GM21528 (cell line): ENCODE measurements around the gene TRAPPC11.
"Not testable (repeated sequence)": the region's sequence is repeated elsewhere in the genome, so short reads cannot be mapped to it uniquely, and the experiment has no call there.

ENCODE experiments used
- ATAC-seq: cut with Tn5 transposase; IDR thresholded peaks from one replicate; pipeline ENCODE4 v1.9.1; 2021; ENCODE audit warnings: mild to moderate bottlenecking, moderate library complexity; ENCODE audit not compliant: unreplicated experiment, low FRiP score

Gene TRAPPC11

DNA sequence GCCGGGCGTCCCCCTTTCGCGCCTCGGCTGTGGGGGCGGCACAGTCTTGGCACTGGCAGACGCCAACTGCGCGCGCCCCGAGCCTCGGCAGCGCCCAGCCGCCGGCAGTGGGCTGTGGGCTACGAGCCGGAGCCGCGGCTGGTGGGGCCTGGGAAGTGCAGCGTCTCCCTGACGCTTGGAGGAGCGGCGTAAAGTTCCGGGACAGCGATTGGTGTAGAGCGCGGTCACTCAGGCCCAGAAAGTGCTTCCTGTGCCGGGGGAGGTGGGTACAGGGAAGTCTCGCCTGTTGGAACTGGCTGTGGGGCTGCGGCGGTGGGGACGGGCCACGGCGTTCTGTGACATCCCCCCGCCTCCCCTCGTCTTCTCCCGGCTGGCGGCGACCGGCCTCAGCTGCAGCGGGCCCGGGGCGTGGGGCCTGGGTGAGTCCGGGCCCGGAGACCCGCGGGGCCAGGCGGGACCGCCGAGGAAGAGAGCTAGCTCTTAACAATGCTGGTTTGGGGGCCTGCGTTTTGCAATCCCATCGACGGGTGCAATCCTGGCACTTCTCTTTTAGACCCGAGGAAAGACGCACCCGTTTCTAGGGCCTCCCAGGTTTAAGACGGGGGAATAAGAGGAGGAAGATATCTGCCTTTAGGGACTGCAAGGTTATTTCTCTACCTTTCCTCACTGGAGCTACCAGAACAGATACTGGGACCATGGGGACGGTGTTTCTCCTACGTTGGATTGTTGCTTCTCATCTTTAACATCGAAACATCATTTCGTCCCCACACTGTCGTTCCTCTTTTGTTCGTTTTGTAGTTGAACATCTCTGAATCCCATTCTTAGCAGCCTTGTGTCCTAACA is at the start of gene TRAPPC11, which contains the start of gene RWDD4:
Gene TRAPPC11 (plus strand): TSS at position 265 of the 843 bp plus-strand sequence. CDS start 4,575 bp downstream, outside the sequence.
Gene RWDD4 (minus strand): TSS at position 157 of the 843 bp plus-strand sequence. CDS start 233 bp downstream, outside the sequence.
- peak; percentile 99 for ATAC-seq

DNA sequence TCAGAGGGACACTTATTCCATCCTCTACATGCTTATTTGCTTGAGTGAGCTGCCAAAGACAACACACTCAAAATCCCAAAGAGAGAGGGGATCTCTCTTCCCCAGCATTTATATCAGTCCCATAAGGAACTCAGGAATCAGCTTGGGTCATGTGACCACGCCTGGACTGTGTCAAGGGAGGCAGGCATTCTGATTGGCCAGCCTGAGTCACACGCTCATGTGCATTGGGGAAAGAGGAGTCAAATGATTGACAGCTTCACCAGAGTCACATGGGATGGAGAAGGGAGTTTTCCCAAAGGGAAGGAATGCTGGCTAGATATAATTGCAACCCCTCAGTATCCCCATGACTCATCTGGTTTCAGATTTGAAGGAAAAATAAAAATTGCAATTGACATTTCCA is 49.1 kb upstream of the TRAPPC11 start:
- ATAC-seq: no peak

DNA sequence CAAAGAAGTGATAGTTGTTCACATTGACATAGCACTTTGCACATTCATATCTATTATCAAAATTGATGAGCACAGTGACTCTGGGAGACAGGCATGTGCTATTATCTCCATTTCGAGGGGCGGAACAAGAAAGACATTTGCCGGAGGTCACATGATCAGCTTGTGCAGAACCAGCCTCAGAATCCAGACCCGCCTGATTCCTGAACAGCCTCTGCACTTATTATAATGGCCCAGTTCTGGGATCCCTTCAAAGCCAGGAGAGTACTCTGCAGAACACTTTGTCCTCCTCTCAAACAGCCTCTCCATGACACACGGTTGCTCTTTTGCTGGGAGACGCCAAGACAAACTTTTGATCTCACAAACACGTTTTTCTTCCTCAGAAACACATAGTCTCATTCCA is 48.5 kb upstream of the TRAPPC11 start:
- no peak for ATAC-seq

DNA sequence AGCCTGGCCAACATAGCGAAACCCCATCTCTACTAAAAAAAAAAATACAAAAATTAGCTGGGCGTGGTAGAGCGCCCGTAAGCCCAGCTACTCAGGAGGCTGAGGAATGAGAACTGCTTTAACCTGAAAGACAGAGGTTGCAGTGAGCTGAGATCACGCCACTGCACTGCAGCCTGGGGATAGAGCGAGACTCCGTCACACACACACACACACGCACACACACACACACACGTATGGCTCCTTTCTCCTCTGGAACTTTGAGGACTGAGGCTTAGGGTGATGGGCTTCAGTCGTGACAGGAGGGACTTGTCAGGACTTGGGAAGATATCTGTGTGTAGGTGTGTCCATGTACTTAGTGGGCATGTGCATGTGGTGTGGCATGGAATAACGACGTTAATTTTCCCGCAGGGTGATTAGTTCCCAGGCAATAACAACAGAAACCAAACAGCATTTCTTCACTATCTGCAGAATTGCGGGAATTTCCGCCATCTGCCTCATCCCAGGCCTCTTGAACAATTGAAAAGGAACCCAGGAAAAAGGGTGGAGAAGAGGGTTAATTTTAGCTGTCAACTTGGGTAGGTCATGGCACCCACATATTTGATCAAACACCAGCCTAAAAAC is 47.8 kb upstream of the TRAPPC11 start:
- ATAC-seq: no peak

DNA sequence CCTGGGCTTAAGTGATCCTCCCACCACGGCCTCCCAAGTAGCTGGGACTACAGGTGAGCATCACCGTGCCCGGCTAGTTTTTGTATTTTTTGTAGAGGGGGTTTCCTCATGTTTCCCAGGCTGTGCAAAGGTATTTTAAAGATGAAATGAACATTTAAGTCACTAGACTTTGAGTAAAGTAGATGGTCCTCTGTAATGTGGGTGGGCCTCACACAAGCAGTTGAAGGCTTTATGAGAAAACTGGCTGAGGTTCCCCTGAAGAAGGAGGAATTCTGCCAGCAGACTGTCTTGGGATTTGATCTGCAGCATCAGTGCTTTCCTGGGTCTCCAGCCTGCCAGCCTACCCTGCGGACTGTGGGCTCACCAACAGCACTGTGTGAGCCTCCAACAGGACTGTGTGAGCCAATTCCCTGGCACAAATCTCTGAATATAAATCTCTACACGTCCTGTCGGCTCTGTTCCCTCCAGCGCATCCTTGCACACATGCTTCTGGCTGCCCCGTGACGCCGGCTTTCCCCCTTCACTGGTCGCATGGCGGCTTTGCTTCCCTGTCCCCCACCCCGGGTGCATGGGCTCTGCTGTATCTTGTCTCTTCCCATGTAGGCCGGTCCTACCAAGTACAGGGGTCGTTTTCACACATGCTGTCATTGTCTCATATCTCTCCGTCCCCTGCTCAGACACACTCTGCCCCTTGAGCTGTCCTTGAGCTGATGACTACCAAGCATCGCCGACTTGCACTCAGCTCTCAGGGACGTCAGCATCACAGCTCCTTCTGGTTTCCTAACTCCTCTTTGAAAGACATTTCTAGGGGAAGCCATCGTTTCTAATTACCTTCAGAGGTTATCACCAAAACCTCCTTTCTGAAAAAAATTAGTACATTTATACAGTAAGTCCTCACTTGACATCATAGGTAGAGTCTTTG is 46.5 kb upstream of the TRAPPC11 start:
- ATAC-seq: no peak

DNA sequence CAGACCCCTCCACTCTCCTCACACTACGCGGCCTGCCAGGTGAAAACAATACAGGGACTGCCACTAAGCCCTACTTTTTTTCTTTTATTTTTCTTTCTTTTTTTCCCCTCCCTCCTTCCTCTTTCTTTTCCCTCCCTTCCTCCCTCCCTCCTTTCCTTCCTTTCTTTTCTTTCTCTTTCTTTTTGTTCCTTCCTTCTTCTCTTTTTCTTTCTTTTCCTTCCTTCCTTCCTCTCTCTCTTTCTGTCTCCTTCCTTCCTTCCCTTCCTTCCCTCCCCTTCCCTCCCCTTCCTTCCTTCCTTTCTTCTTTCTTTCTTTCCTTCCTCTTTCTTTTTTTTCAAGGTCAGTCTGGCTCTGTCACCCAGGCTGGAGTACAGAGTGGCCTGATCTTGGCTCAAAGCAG is 42.0 kb upstream of the TRAPPC11 start:
- no peak for ATAC-seq

DNA sequence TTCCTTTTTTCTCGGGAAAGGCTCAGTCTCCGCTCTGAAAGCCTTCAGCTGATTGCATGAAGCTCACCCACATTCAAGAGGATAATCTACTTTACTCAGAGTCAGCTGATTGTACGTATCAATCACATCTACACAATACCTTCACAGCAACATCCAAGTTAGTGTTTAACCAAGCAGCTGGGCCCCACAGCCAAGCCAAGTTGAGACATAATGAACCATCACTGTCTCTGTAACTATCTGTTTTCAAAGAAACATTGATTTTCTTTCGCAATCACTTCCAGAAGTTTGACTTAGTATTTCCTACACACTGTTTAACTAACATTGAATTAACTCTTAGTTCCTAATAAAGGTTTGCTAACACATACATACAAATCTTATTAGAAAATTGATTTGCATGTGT is 40.4 kb upstream of the TRAPPC11 start:
- ATAC-seq: no peak

DNA sequence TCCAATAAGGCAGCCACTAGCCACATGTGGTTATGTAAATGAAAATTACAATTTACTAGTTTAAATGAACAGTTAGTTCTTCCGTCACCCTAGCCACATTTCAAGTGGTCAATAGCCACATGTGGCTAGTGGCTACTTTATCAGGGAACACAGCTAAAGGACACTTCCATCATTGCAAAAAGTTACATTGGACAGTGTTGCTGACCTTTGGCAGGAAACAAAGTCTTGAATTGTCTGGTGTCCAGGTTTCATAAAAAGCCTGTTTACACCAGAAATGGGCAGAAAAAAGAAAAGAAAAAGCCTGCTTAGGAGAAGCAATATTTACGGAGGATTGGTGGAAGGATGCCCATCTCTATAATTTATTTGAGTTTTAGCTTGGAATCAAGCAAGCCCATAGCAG is 38.7 kb upstream of the TRAPPC11 start:
- ATAC-seq: no peak

DNA sequence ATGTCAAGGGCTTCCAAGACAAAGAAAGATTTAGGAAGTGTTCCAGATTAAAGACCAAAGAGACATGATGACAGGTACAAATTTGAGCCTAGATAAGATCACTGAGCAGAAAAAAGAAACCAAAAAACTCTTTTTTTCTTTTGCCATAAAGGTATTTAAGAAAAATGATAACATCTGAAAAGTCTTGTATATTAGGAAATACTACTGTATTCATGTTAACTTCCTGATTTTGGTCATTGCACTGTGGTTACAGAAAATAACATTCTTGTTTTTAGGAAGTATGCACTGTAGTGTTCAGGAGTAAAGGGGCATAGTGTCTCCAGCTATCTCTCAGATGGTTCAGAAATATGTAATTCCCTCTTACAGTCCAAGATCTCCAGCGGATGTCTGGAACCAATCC is 37.2 kb upstream of the TRAPPC11 start:
- ATAC-seq: no peak

DNA sequence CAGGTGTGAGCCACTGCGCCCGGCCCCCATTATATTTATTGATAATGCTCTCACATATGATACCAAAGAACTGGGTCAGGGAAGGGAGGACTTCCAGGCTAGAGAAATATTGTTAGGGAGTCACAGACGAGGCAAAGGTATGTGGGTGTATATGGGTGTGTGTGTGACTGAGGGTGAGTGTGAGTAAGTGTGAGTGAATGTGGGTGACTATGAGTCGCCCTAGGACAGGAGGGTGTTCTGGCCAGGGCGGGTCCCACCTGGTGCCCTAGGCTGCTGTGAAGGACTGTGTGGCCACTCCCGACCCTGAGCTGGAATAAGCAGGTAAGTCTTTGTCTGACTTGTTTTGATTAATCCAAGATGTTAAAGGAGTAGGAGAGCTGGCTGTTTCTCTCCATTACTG is 34.5 kb upstream of the TRAPPC11 start:
- no peak for ATAC-seq

DNA sequence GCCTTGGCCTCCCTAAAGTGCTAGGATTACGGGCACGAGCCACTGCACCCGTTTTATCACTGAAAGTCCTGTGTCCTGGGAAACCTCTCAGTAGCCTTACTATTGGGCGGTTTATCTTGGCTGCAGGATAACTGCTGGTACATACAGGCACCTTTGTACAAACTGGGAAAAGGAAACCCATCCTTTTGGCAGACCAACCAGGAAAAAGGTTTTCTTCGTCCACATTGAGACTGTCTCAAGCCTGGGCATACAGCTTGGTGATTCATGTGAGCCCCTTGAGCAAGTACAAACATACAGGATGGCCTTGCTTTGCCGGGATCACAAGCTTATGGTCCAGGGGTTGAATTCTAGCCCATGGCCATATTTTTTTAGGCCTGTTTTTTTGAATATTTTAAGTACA is 32.9 kb upstream of the TRAPPC11 start:
- no peak for ATAC-seq

DNA sequence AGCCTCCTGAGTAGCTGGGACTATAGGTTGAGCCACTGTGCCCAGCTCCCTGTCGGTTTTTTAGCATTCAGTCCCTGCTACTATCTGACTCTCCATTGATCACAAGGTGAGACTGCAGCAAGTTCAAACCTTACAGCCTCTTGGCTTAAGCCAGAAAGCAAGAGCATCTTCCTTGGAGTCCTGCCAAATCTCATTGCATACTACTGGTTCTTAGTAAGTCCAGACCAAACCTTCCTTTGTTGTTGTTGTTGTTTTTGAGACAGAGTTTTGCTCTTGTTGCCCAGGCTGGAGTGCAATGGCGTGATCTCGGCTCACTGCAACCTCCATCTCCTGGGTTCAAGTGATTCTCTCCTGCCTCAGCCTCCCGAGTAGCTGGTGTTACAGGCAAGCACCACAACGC is 31.8 kb upstream of the TRAPPC11 start:
- not testable (repeated sequence) for ATAC-seq

DNA sequence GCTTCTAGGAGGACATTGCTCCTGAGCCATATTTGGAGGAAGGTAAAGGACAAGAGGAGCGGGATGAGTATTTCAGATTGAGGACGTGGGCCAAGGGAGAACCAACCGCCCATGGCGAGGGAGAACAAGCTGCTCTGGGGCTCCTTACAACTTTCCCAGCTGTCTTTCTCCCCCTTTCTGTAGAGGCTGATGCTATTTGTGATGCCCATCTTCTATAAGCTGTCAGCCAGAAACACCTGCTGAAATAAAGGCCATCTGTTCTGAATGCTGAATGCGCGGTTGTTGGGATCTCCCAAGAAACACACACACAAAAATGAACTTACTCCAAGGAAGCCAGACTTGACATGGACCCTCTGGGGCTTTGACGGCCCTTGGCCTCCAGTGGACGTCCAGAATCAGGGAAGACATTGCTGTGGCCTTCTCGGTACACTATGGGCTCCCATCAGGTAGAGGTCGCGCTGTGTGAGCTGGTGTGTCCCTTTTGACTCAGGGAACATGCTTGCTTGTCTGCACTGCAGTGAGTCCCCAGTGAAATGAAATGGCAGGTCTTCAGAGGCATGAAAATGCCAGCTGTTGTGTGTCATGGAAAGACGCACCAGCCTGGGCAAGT is 31.0 kb upstream of the TRAPPC11 start:
- ATAC-seq: no peak

DNA sequence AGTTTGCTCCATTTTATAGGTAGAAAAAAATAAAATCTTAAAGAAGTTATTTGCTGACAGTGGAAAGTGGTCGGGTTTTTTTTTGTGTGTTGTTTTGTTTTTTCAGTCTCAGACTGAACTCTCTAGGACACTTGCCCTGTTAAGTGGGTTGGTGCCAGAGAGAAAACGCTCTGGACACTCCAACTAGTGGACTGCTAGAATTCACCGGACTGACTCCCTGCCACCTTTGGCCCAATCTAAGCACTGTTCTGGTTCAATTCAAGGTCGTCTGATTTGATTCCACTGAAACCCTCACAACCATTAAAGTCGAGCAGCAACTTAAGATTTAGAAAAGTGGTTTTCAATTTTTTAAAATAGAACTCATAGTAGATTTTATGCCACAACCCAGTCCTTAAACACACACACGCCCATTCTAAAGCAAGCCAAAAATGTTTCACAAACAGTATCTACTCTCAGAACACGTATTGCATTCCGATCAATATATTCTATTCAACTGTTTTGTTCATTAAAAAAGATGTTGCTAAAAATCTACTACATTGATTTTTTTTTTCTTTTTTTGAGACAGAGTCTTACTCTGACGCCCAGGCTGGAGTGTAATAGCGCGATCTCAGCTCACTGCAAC is 27.4 kb upstream of the TRAPPC11 start:
- no peak for ATAC-seq

DNA sequence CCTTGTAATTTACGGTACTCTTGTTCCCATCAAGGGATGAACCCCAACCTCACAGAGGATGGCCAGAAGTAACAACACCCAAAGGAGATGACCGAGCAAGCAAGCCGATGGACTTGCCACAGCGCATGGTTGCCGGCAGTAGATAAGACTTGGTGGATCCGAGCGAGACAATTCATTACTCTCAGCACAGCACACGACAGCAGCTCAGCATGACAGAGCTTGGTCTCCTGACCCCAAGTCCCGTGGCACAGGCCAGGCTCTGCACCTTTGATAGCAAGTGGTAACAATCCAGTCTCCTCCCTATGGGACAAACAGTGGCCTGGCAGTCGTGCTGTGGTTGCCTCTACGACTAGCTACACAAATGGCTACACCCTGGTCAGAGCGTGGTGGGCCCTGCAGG is 26.4 kb upstream of the TRAPPC11 start:
- no peak for ATAC-seq

DNA sequence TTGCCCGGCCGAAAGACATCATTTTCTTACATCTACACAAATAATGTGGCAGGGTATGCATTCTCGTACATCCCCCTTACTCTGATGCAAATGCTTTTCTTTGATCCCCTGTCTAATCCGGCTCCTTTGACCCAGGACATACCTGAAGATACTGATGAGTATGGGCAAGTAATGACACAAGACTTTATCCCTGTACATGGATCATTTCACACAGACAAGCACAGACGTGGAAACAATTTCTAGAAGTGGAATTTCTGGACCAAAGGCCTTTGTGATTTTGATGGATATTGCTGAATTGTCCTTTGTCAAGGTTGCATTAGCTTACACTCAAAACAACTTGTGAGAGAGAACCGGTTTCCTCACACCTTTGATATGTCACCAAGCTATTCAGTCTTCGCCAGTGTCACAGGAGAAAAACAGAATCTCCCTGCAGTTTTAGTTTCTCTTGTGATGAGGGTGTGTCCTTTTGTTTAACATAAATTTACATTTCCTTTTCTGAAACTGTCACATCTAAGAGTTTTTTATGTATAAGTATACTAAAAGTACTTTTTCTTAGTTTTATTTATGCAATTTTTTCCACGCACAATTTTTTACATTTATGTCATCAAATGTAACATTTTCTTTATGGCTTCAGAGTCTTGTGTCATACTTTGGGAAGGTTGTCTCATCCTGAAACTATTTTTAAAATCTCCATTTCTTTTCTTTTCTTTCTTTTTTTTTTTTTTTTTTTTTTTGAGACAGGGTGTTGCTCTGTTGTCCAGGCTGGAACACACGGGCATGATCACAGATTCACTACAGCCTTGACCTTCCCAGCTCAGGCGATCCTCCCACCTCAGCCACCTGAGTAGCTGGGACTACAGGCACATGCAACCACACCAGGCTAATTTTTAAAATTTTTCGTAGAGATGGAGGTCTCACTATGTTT is 25.4 kb upstream of the TRAPPC11 start:
- no peak for ATAC-seq

DNA sequence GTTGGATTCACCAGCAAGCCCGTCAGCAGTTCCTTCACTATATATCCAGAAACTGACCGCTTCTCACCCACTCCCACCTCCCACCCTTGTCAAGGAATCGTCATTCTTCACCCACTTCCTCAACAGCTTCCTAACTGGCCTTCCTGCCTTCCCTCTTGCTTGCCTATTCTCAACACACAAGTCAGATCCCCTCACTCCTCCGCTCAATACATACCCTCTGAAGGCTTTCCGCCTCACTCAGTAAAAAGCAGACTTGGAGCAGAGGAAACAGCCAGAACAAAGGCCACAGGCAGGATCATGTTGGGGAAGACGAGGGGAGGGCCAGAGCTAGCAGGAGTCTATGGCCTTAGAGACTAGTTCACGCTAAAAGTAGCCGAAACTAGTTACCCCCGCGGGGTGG is 23.8 kb upstream of the TRAPPC11 start:
- no peak for ATAC-seq

DNA sequence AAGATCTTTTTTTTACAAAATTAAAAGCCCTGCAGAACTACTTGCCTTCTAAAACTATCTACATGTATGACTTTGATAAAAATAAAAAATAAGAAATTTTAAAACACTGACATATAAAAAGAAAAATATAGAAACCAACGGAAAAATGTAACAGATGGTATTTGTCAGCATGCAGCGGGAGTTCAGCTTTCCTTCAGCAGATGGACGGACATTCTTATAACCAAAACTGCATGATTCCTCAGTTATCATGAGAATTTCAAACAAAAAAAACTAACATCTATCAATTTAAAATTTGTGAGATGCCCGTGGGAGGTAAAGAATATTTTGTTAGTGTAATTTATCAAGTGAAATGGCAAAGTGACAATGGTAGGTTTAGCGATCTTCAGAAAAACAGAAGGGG is 23.4 kb upstream of the TRAPPC11 start:
- ATAC-seq: no peak

DNA sequence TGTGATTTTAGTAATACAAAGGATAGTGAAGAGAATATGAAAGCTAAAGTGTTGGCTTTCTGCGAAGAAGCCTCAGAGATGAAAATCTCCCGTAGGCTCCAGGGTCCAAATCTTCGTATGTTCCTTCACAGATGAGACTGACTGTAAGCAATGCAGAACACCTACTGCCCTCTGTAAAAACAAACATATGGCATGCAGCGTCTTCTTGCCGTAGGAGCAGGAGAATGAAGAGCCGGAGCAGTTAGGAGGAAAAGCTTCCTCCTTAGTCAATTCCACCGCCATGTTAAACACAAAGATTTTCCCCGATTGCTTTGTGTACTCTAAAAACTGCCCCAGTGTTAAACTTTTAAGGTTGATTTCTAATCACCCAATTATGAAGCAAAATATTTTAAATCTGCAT is 22.6 kb upstream of the TRAPPC11 start:
- ATAC-seq: no peak
